ENCODE results near the gene FHIT.

Gene FHIT

DNA sequence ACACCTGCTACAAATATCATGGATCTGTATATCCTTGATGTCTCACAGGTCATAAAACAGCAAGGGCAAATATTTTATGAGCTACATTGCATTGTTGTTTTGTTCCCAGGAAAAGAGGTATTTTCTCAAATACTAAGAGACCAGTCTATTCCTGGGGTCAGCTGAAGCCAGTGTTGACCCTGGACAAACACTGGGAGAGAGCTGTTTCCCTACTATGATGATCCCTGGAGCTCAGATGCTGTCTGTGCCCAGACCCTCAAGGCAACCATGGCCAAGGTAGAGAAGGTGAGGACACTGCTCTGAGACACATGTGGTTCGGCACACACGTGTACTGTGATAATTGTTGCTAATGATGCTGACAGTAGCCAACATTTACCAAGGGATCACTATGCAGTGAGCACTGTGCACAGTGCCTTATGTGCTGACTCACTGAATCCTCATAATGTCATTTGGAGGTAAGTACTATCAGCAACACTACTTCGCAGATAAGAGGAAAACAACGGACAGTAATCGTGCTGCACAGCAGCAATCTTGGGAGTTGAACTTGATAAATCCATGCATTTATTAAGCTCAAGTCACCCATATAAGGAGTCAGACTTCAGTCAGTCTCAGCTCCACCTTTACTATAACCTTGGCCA is 943.6 kb downstream of the FHIT start:
- Histone ChIP-seq H3K9me3 (ENCODE audit: insufficient read depth, low read length) (no peaks in the 10 kb centered on the region), H3K36me3 (ENCODE audit: insufficient read depth, insufficient read length, low read length) (no peaks in the 10 kb centered on the region), H3K27me3 (ENCODE audit: insufficient read depth, insufficient read length) (no peaks in the 10 kb centered on the region), H3K9ac (ENCODE audit: insufficient read length, low read depth) (no peak overlapping the region), H3K4me3 (ENCODE audit: insufficient read length, low read depth) (no peak overlapping the region), H3K4me1 (ENCODE audit: insufficient read depth, insufficient read length) (no peaks in the 10 kb centered on the region)
- TF ChIP-seq ZNF274 (IDR thresholded peaks at IDR 0.05; ENCODE audit: low read depth, low read length) (no peak), SUZ12 (IDR thresholded peaks at IDR 0.05; ENCODE audit: extremely low read depth, insufficient read depth, insufficient read length) (no peak), YY1 (IDR thresholded peaks at IDR 0.05; ENCODE audit: insufficient read depth, insufficient read length) (no peak)
- no peak for DNase-seq (ENCODE audit: low read depth, low spot score)

DNA sequence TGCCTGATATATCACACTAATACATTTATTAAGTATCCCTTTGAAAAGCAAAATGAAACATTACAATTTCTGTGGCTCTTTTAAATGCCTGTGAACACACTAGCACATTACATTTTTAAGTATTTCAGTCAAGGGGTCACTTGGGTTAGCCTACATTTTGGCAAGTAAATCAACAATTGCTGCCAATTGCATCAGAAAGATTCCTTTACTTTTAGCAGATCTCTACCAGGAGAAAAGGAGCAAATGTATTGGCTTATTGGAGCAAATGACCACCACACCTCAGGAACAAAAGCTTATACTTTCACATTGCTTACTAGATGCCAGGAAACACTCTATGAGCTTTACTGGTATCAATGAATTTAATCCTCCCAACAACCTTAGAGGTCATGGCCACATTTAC is 947.1 kb downstream of the FHIT start:
- no peak for TF ChIP-seq ZNF274 (IDR thresholded peaks at IDR 0.05; ENCODE audit: low read depth, low read length)
- no peak for TF ChIP-seq YY1 (IDR thresholded peaks at IDR 0.05; ENCODE audit: insufficient read depth, insufficient read length)
- TF ChIP-seq SUZ12 (IDR thresholded peaks at IDR 0.05; ENCODE audit: extremely low read depth, insufficient read depth, insufficient read length) = no peak
- Histone ChIP-seq H3K9me3 (ENCODE audit: insufficient read depth, low read length) (no peaks in the 10 kb centered on the region), H3K27me3 (ENCODE audit: insufficient read depth, insufficient read length) (no peaks in the 10 kb centered on the region), H3K36me3 (ENCODE audit: insufficient read depth, insufficient read length, low read length) (no peaks in the 10 kb centered on the region), H3K9ac (ENCODE audit: insufficient read length, low read depth) (no peak overlapping the region), H3K4me3 (ENCODE audit: insufficient read length, low read depth) (no peak overlapping the region), H3K4me1 (ENCODE audit: insufficient read depth, insufficient read length) (no peaks in the 10 kb centered on the region)
- no peak for DNase-seq (ENCODE audit: low read depth, low spot score)

DNA sequence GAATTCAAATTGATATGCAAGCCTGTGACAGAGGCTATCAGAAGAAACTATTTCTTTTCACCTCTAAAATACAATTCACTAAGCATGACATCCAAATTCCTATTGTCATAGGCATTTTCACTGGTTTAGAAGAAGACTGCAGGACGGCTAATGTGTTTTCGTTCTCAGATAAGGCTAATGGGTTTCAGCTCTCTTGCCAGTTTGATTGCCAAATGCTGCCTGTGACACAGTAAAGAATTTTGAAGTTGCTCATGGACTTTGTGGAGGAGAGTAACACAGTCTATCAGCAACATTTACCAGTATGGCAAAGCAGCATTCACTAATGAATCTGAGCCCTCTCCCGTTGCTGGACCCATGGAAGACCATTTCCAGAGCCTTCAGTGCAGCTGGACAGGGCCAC is 948.1 kb downstream of the FHIT start:
- H3K9me3 ChIP-seq (ENCODE audit: insufficient read depth, low read length) = no peaks in the 10 kb centered on the region
- no peak for TF ChIP-seq ZNF274 (IDR thresholded peaks at IDR 0.05; ENCODE audit: low read depth, low read length)
- H3K4me3 ChIP-seq (ENCODE audit: insufficient read length, low read depth) = no peak overlapping the region
- no peak for DNase-seq (ENCODE audit: low read depth, low spot score)
- H3K4me1 ChIP-seq (ENCODE audit: insufficient read depth, insufficient read length) = no peaks in the 10 kb centered on the region
- H3K27me3 ChIP-seq (ENCODE audit: insufficient read depth, insufficient read length) = no peaks in the 10 kb centered on the region
- H3K9ac ChIP-seq (ENCODE audit: insufficient read length, low read depth) = no peak overlapping the region
- H3K36me3 ChIP-seq (ENCODE audit: insufficient read depth, insufficient read length, low read length) = no peaks in the 10 kb centered on the region

DNA sequence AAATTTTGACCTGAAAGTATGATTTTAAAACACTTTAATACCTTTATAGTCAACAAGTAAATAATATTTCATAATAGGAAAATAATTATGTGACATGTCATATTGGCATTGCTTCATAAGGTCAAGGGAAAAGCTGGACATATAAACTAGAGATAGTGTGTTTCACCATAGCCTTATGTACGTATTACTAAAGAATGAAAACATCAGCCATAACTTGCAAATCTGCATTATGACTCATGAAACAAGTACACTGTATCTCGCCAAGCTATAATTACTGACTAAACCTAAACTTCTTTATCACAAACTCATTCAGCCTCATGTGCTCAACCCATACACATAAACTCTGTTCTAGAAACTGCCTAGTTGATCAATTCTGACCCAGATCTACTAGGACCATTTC is 950.1 kb downstream of the FHIT start:
- no peak overlapping the region for H3K4me3 ChIP-seq (ENCODE audit: insufficient read length, low read depth)
- H3K4me1 ChIP-seq (ENCODE audit: insufficient read depth, insufficient read length) = no peaks in the 10 kb centered on the region
- DNase-seq (ENCODE audit: low read depth, low spot score) = no peak
- H3K9ac ChIP-seq (ENCODE audit: insufficient read length, low read depth) = no peak overlapping the region
- H3K27me3 ChIP-seq (ENCODE audit: insufficient read depth, insufficient read length) = no peaks in the 10 kb centered on the region
- H3K36me3 ChIP-seq (ENCODE audit: insufficient read depth, insufficient read length, low read length) = no peaks in the 10 kb centered on the region
- no peak for TF ChIP-seq SUZ12 (IDR thresholded peaks at IDR 0.05; ENCODE audit: extremely low read depth, insufficient read depth, insufficient read length)
- H3K9me3 ChIP-seq (ENCODE audit: insufficient read depth, low read length) = no peaks in the 10 kb centered on the region

DNA sequence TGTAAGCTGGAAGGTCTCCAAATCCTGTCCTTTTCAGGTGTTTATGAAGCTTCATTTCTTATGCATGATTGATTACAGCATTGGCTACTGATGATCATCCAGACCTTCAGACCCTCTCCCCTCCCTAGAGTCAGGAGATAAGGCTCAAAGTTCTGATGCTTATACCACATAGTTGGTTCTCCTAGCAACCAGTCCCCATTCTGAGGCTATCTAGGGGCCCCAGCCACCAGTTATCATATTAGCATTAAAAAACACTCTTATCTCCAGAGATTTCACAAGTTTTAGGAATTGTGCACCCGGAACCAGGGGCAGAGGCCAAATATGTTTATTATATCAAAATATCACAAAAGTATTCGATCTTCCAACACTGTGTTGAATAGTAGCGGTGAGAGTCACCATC is 953.1 kb downstream of the FHIT start:
- no peaks in the 10 kb centered on the region for H3K9me3 ChIP-seq (ENCODE audit: insufficient read depth, low read length)
- H3K9ac ChIP-seq (ENCODE audit: insufficient read length, low read depth) = no peak overlapping the region
- no peak for DNase-seq (ENCODE audit: low read depth, low spot score)
- no peak for TF ChIP-seq SUZ12 (IDR thresholded peaks at IDR 0.05; ENCODE audit: extremely low read depth, insufficient read depth, insufficient read length)
- TF ChIP-seq YY1 (IDR thresholded peaks at IDR 0.05; ENCODE audit: insufficient read depth, insufficient read length) = no peak
- no peak for TF ChIP-seq ZNF274 (IDR thresholded peaks at IDR 0.05; ENCODE audit: low read depth, low read length)
- H3K27me3 ChIP-seq (ENCODE audit: insufficient read depth, insufficient read length) = no peaks in the 10 kb centered on the region
- H3K4me3 ChIP-seq (ENCODE audit: insufficient read length, low read depth) = no peak overlapping the region
- no peaks in the 10 kb centered on the region for H3K4me1 ChIP-seq (ENCODE audit: insufficient read depth, insufficient read length)
- H3K36me3 ChIP-seq (ENCODE audit: insufficient read depth, insufficient read length, low read length) = no peaks in the 10 kb centered on the region

DNA sequence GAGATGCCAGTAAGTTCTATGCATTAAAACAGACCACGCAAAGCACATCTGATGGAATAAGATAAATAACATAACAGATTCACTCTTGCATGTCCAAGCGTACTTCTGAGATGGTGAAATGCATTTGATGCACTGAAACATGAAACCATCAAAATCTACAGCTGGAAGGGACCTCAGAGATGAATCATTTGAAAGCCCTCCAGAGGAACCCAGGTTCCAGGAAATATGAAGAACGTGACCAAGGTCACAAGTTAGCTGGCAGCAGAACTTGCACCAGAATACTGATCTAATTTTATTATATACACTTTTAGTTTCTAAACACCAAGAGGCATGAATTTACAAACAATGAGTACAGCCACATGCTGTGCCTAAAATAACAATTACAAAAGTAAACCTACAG is 957.1 kb downstream of the FHIT start:
- DNase-seq (ENCODE audit: low read depth, low spot score) = no peak
- TF ChIP-seq SUZ12 (IDR thresholded peaks at IDR 0.05; ENCODE audit: extremely low read depth, insufficient read depth, insufficient read length) (no peak), ZNF274 (IDR thresholded peaks at IDR 0.05; ENCODE audit: low read depth, low read length) (no peak), YY1 (IDR thresholded peaks at IDR 0.05; ENCODE audit: insufficient read depth, insufficient read length) (no peak)
- H3K4me3 ChIP-seq (ENCODE audit: insufficient read length, low read depth) = no peak overlapping the region
- H3K9ac ChIP-seq (ENCODE audit: insufficient read length, low read depth) = no peak overlapping the region
- no peaks in the 10 kb centered on the region for H3K4me1 ChIP-seq (ENCODE audit: insufficient read depth, insufficient read length)
- H3K9me3 ChIP-seq (ENCODE audit: insufficient read depth, low read length) = no peaks in the 10 kb centered on the region
- H3K27me3 ChIP-seq (ENCODE audit: insufficient read depth, insufficient read length) = no peaks in the 10 kb centered on the region
- H3K36me3 ChIP-seq (ENCODE audit: insufficient read depth, insufficient read length, low read length) = no peaks in the 10 kb centered on the region

DNA sequence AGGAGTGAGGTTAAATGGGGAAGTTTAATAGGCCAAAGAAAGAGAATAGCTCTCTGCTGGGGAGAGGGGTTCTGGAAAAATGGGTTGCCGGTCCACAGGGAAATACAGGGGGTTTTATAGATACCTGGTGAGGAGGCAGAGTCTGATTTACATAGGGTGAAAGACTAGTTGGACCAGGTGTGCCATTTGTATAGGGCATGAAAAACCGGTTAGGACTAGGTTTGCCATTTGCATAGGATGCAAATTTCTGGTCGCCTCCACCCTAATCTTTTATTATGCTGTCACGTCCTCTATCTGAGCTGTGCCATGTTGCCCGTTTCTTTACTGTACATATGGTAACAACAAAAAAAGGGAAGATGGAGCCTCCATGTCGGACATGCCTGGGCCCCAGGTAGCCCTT is 960.1 kb downstream of the FHIT start:
- no peak for DNase-seq (ENCODE audit: low read depth, low spot score)
- Histone ChIP-seq H3K4me1 (ENCODE audit: insufficient read depth, insufficient read length) (no peaks in the 10 kb centered on the region), H3K9ac (ENCODE audit: insufficient read length, low read depth) (no peak overlapping the region), H3K36me3 (ENCODE audit: insufficient read depth, insufficient read length, low read length) (no peaks in the 10 kb centered on the region), H3K9me3 (ENCODE audit: insufficient read depth, low read length) (no peaks in the 10 kb centered on the region), H3K27me3 (ENCODE audit: insufficient read depth, insufficient read length) (no peaks in the 10 kb centered on the region), H3K4me3 (ENCODE audit: insufficient read length, low read depth) (no peak overlapping the region)
- TF ChIP-seq SUZ12 (IDR thresholded peaks at IDR 0.05; ENCODE audit: extremely low read depth, insufficient read depth, insufficient read length) (no peak), ZNF274 (IDR thresholded peaks at IDR 0.05; ENCODE audit: low read depth, low read length) (no peak), YY1 (IDR thresholded peaks at IDR 0.05; ENCODE audit: insufficient read depth, insufficient read length) (no peak)

DNA sequence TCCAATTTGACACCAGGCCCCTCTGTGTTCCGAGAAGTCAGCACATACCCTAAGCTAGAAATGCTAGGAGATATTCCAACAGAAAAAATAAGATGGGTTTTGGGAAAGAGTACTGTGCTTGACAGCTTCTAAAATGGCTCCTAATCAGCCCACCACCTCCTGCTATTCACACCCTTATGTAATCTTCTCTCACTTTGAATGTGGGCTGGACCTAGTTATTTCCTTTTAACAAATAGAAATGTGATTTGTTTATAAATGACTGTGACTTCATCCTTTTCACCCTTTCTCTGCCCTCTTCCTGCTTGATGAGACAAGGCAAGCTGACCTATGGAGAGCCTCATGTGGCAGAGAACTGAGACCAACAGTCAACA is 961.1 kb downstream of the FHIT start:
- no peaks in the 10 kb centered on the region for H3K4me1 ChIP-seq (ENCODE audit: insufficient read depth, insufficient read length)
- no peaks in the 10 kb centered on the region for H3K36me3 ChIP-seq (ENCODE audit: insufficient read depth, insufficient read length, low read length)
- H3K9ac ChIP-seq (ENCODE audit: insufficient read length, low read depth) = no peak overlapping the region
- DNase-seq (ENCODE audit: low read depth, low spot score) = no peak
- no peak for TF ChIP-seq YY1 (IDR thresholded peaks at IDR 0.05; ENCODE audit: insufficient read depth, insufficient read length)
- TF ChIP-seq ZNF274 (IDR thresholded peaks at IDR 0.05; ENCODE audit: low read depth, low read length) = no peak
- TF ChIP-seq SUZ12 (IDR thresholded peaks at IDR 0.05; ENCODE audit: extremely low read depth, insufficient read depth, insufficient read length) = no peak
- no peaks in the 10 kb centered on the region for H3K9me3 ChIP-seq (ENCODE audit: insufficient read depth, low read length)
- no peak overlapping the region for H3K4me3 ChIP-seq (ENCODE audit: insufficient read length, low read depth)
- no peaks in the 10 kb centered on the region for H3K27me3 ChIP-seq (ENCODE audit: insufficient read depth, insufficient read length)
